Bronchial epithelial cell (primary cell): ENCODE results near the gene CGNL1. TPM values are rescaled to one million over a fixed set of nuclear protein-coding genes. Genes with fewer than 3 reads are reported as not detected.

Source experiments
- DNase-seq: peaks from one replicate; pipeline ENCODE4 v3.0.0-alpha.2; 2010; ENCODE audit warnings: low read depth
- FAIRE-seq: peaks from 2 replicates; lab custom pipeline; 2011; peaks lifted over from hg19 to GRCh38; lab: Jason Lieb, UNC
- H3K27me3 ChIP-seq: 2 replicates; pipeline ENCODE4 v1.5.1; 2011; ENCODE audit warnings: low read length; ENCODE audit not compliant: control insufficient read depth, insufficient read depth
- H3K36me3 ChIP-seq: 2 replicates; pipeline ENCODE4 v1.5.1; 2011; ENCODE audit warnings: low read length; ENCODE audit not compliant: control insufficient read depth, insufficient read depth
- H3K4me3 ChIP-seq: 2 replicates; pipeline ENCODE4 v1.5.1; 2011; ENCODE audit warnings: mild to moderate bottlenecking, low read depth, low read length, control low read depth
- total RNA-seq: library from RNA; depleted of rRNA; stranded (reverse); fragments of >200 nt; gene quantifications from 2 replicates; pipeline ENCODE4 v1.2.1, GENCODE V29; 2014
- TF ChIP-seq, protein P1 (sequence below): IDR thresholded peaks from 2 replicates; pipeline ENCODE4 v1.5.1; 2011; ENCODE audit warnings: mild to moderate bottlenecking, moderate library complexity, low read length, control low read depth, inconsistent platforms; ENCODE audit not compliant: insufficient read depth, severe bottlenecking

Gene CGNL1
- total RNA-seq, 1 donor from 2014 or later, result 0.53 TPM

DNA sequence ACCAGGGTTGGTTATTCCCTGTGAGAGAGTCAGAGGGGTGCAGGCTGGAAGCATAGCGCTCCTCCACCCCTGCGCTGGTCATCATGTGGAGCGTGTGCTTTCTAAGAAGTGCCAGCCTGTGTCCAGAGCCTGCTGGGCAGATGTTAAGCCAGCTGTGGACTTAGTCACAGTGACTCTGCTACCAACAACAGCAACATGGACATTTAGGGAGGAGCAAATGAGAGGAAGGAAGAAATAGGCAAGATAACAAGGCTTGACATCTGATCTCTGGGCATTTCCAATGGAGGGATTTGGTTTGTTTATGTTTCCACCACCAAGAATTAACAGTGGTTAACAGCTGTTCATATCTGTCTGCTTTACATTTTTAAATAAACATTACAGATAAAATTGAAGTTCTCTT, 179.0 kb downstream of the CGNL1 start:
- DNase-seq (no peak), FAIRE-seq (no peak)
- TF ChIP-seq, protein P1, sequence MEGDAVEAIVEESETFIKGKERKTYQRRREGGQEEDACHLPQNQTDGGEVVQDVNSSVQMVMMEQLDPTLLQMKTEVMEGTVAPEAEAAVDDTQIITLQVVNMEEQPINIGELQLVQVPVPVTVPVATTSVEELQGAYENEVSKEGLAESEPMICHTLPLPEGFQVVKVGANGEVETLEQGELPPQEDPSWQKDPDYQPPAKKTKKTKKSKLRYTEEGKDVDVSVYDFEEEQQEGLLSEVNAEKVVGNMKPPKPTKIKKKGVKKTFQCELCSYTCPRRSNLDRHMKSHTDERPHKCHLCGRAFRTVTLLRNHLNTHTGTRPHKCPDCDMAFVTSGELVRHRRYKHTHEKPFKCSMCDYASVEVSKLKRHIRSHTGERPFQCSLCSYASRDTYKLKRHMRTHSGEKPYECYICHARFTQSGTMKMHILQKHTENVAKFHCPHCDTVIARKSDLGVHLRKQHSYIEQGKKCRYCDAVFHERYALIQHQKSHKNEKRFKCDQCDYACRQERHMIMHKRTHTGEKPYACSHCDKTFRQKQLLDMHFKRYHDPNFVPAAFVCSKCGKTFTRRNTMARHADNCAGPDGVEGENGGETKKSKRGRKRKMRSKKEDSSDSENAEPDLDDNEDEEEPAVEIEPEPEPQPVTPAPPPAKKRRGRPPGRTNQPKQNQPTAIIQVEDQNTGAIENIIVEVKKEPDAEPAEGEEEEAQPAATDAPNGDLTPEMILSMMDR, result no peak

DNA sequence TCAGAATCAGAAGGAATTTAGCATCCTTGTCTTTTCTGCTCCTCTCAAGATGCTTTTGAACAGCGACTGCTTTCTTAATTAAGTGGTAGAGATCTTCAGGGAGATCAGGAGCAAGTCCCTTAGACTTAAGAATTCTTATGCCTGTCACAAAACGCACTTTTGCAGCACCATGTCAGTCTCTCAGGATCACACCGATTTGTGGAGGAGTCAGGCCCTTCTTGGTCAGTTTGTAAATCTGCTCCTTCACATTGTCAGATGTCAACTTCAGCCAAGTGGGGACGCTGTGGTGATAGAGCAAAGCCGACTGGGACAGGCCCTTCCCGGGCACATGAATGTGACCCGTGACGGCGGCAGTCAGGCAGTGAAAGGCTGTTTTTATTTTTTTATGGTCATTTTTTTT, 179.7 kb downstream of the CGNL1 start:
- no peak for FAIRE-seq
- TF ChIP-seq, protein P1, result no peak
- Histone ChIP-seq H3K27me3 (no peaks in the 10 kb centered on the region), H3K36me3 (no peaks in the 10 kb centered on the region), H3K4me3 (no peak overlapping the region)
- DNase-seq, result no peak

More for the DNA sequence above, 179.0 kb downstream of the CGNL1 start:
- Histone ChIP-seq H3K4me3 (no peak overlapping the region), H3K36me3 (no peaks in the 10 kb centered on the region), H3K27me3 (no peaks in the 10 kb centered on the region)

DNA sequence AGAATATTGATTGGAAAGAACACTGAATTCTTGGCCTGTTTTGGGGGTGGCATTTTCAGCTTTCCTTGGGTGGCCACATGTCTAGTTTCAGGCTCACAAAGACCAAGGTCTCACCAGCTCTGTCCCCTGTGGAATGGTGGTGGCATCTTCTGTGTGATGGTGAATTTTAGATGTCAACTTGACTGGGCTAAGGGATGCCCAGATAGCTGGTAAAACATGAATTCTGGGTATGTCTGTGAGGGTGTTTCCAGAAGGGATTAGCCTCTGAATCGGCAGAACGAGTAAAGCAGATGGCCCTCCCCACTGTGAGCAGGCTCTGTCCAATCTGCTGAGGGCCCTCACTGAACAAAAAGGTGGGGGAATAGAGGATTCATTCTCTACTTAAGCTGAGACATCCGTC, 181.0 kb downstream of the CGNL1 start:
- TF ChIP-seq, protein P1, result no peak
- no peak for FAIRE-seq

DNA sequence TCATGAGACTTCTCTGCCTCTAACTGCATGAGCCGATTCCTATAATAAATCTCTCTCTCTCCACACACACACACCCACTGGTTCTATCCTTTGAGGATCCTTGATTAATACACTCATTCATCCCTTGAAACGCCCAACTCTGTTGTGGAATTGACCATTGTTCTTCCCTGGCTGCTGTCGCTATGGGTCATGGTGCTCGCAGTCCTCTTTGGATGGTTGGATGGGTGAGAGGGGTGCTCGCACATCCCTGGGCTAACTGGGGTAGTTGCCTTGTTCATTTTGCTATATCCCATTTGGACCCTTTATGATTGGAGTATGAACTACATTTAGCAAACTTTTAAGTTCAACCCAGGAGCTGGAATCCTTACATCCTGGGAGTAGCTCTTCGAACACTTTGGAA, 181.5 kb downstream of the CGNL1 start:
- Histone ChIP-seq H3K27me3 (no peaks in the 10 kb centered on the region), H3K4me3 (no peak overlapping the region), H3K36me3 (no peaks in the 10 kb centered on the region)
- DNase-seq, result no peak
- FAIRE-seq, result no peak
- TF ChIP-seq, protein P1, result no peak

More for the DNA sequence above, 181.0 kb downstream of the CGNL1 start:
- no peaks in the 10 kb centered on the region for H3K36me3 ChIP-seq
- no peak for DNase-seq
- no peaks in the 10 kb centered on the region for H3K27me3 ChIP-seq
- H3K4me3 ChIP-seq, result no peak overlapping the region

DNA sequence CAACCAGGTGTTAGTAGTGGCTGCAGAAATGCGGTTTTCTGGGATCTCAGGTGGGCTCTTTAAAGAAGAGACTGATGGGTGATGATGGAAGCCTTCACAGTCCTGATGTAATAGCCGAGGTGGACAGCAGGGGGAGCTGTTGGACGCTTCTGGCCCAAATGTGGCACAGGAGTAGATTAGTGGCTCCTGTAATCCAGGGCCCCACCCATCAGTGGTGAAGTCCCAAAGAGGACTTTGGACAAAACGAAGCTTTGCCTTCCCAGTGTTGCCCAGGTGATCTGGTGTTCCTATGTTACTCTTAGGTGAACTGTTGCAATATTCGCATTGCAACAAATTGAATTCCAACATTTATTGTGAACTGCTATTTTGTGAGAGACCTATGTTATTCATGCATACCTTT, 183.6 kb downstream of the CGNL1 start:
- FAIRE-seq, result peak; percentile 64
- no peaks in the 10 kb centered on the region for H3K27me3 ChIP-seq
- peak; percentile 56 for DNase-seq
- H3K4me3 ChIP-seq, result no peak overlapping the region
- H3K36me3 ChIP-seq, result no peaks in the 10 kb centered on the region
- TF ChIP-seq, protein P1, result peak; percentile 89

DNA sequence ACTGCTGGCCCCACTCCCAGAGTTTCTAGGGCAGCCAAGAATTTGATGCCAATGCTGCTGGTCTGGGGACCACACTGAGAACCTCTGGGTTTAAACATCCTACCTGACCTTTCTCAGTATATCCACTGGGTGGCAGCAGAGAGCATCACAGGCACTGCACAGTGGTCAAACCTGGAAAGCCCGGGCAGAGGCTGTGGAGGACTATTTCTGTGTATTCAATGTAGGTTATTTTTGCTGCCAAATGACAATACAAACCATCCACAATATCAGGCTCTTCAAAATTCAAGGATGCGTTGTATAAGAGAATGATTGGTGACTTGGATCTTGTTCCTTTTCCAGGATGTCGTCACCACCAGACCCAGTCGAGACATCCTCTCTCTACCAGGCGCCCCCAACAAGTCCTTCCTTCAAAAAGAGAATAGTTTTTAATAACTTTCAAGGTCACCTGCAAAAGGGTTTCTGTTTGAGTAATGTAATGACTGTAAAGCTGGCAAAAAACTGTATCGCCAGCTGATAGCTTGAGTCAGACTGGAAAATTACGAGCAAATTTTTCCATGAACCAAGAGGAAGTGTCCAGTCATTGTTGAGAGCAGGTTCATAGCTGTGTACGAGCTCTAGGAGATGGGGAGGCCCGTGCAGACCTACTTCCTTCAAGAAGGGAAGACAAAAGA, 184.9 kb downstream of the CGNL1 start:
- no peaks in the 10 kb centered on the region for H3K36me3 ChIP-seq
- TF ChIP-seq, protein P1, result peak; percentile 74
- no peak overlapping the region for H3K4me3 ChIP-seq
- DNase-seq (peak; percentile 55), FAIRE-seq (no peak)
- no peaks in the 10 kb centered on the region for H3K27me3 ChIP-seq
